GM19023 (cell line): ENCODE results near the gene GNMT.

ENCODE experiments used
- ATAC-seq: cut with Tn5 transposase; IDR thresholded peaks from one replicate; pipeline ENCODE4 v1.9.1; 2021; ENCODE audit warnings: mild to moderate bottlenecking, moderate library complexity; ENCODE audit not compliant: unreplicated experiment

The GNMT gene

DNA sequence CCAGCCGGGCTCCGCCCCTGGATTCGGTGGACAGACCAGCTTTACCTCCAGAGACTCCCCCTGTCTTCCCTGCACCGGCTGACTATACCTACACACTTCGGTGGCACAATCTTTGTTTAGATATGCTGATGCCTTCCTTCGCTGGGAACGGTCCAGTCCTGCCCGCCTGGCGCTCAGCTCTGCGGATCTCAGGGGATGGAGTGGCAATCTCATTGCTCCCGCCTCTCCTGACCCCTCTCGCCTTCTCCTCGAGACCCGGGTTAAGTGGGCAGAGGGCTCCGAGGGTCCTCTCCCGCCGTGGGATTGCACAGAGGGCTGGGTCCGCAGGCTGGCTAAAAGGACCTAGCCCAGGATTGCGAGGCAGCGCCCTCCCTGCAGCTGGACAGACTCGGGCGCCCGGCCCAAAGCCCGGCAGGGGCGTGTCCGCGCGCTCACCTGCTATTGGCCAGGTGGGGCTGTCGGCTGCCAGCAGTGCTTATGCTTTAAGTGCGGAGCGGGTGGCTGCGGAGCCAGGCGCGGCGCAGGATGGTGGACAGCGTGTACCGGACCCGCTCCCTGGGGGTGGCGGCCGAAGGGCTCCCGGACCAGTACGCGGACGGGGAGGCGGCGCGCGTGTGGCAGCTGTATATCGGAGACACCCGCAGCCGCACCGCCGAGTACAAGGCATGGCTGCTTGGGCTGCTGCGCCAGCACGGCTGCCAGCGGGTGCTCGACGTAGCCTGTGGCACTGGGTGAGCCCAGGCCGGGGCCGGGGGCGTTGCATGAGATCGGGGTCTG, at the start of gene GNMT:
TSS of gene GNMT (plus strand) at position 512 of the 777 bp plus-strand sequence. CDS start at position 526, 14 bp downstream.
- no peak for ATAC-seq

DNA sequence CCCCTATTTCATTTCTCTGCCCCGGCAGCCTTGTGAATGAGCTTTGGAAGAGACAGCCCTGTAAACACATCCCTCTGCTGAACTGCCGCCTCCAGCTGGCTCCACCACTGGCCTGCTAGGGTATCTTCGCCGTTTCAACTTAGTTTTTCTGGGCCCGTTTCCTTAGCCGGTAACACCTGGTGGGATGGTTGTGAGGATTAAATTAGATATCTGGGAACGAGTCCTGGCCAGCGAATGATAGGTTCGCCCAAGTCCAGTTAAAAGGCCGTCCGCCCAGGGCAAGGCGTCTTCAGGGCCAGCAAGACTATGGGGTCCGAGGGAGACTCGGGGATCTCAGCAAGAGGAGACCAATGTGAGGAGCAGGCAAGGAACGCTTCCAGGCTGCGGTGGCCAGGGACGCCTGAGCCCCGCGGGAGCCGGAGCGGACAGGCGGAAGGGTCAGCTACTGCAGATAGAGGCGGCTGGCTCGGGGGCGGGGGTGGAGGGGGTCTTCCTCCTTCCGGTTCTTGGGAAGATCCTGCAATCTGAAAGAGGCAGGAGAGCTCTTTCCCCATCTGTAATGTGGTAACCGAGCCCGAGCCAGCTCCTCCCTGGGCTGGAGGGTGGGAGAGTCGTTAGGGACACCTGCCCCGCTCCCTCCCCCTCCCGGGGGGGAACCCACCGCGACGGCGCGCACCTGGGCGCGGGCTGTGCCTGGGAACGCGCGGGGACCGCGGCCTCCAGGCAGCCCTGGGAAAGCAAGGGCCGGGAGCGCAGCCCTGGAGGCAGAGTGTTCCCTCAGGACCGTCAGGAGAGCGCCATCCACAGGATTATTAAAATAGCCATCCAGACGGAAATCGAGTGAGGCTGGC, 49.2 kb upstream of the GNMT start:
- no peak for ATAC-seq

- ATAC-seq, result no peak
Measured at GRCh38 chr6:42914546-42914945, 46.0 kb upstream of the GNMT start.

DNA sequence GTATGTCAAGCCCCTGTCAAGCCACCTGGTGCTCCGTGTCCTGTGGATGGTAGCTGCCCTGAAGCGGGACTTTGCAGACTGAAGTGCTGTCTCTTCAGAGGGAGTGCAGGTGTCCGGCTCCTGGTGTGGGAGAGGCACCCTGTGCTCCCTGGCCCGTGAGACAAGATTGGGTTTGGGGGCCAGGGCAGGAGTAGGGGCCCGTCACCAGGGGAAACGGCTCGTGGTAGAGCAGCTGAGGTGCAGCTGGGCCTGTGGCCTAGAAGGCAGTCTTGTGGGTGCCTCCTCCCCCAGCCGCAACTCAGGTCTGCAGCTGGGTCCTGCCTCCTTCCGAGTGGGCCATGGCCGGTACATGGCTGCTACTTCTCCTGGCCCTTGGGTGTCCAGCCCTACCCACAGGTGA, 44.8 kb upstream of the GNMT start, which contains the start of gene PTCRA:
TSS of gene PTCRA (plus strand) at position 322 of the 400 bp plus-strand sequence. CDS start at position 339, 17 bp downstream.
- ATAC-seq, result peak; percentile 48

DNA sequence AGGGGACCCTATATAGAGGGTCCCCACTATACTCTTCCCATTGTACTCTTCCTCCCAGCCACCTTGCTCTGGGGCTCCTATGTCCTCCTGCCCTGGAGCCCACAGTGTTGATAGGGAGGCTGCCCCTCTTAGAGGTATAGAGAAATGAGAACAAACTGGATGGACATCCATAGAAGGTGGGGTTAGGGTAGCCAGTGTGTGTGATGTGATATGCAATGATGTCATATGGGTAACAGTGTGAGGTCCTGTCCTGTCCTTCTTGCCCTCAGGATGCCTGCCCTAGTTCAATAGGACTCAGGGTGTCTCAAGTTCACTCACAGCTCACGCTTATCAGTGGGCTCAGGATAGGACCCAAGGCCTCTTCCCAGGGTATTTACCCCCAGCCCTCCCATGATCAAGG, 44.3 kb upstream of the GNMT start:
- no peak for ATAC-seq

GRCh38 chr6:42921801-42922200, 38.8 kb upstream of the GNMT start:
- ATAC-seq, result no peak

DNA sequence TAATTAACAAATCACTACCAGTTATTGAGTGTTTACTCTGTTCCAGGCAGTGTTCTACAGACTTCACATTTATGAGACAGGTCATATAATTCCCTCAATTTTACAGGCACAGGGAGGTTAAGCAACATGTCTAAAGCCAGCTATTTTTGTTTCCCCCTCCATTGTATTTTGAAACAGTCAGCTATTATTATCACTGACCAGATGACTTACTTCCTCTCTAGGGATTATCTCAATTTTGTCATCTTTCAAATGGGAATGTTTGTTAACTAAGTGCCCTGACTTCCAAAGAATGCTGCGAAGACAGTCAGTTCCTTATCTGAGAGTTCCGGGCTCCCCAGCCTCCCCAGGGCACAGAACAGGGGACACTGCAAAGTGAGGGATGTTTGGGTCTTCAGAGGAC, 36.9 kb upstream of the GNMT start:
- ATAC-seq, result no peak

DNA sequence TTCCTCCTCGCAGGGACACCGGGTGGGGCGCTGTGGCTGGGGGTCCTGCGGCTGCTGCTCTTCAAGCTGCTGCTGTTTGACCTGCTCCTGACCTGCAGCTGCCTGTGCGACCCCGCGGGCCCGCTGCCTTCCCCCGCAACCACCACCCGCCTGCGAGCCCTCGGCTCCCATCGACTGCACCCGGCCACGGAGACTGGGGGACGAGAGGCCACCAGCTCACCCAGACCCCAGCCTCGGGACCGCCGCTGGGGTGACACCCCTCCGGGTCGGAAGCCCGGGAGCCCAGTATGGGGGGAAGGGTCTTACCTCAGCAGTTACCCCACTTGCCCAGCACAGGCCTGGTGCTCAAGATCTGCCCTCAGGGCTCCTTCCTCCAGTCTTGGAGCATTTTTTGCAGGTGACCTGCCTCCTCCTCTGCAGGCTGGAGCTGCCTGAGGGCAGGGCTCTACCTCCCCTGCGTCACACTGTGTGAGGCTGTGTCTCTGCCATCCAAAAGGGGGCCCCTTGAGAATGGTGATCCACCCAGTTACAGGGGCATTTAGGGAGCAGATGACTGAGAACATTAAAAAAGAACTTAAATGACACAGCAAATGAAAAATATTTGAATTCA, 35.2 kb upstream of the GNMT start:
- no peak for ATAC-seq

- ATAC-seq, result peak; percentile 76
Measured at GRCh38 chr6:42928986-42929820, 31.4 kb upstream of the GNMT start, which contains the start of gene CNPY3. Gene CNPY3, plus strand, starts transcription at chr6:42929480. Its CDS starts 91 bp downstream, at chr6:42929571.

DNA sequence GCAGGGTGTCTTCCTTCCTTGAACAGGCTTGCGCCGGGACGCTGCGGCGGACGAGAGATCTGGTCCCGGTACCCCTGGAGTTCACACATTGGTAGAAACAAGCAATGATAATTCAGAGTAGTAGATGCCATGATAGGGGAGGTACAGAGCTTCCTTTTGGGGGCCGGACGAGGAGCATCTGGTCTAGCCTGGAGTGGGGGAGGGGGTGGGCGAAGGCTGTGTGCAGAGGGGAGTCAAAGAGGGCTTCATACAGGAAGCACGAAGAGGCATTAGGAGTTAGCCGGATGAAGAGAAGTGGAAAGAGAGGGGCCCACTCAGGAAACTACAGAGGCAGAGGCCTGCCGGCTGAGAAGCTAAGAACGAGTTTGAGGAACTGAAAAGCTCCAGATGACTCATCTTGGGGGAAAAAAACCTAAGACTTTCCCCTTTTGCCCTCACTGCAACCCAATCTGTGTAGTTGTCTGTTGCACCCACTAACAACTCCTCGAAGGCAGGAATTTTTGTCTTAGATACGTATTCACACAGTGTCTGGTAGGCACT, 30.7 kb upstream of the GNMT start:
- ATAC-seq, result peak; percentile 41

- ATAC-seq, result no peak
Measured at GRCh38 chr6:42932412-42932811, 28.1 kb upstream of the GNMT start.

- no peak for ATAC-seq
Measured at GRCh38 chr6:42933205-42933604, 27.3 kb upstream of the GNMT start.

DNA sequence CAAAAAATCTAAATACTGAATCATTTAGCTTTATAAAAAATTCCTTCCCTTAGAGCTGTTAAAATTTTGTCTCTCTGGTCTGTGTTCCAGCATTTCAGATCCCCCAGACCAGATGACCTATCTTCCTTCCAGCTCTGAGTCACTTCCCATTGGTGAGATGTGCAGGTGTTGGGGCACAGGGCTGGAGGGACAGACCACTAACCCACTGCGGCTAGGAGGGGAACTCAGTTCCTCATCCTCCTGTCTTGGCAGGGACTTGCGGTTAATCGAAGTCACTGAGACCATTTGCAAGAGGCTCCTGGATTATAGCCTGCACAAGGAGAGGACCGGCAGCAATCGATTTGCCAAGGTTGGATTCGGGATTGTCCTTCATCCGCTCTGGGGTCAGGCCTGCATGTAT, 25.2 kb upstream of the GNMT start:
- ATAC-seq, result no peak

DNA sequence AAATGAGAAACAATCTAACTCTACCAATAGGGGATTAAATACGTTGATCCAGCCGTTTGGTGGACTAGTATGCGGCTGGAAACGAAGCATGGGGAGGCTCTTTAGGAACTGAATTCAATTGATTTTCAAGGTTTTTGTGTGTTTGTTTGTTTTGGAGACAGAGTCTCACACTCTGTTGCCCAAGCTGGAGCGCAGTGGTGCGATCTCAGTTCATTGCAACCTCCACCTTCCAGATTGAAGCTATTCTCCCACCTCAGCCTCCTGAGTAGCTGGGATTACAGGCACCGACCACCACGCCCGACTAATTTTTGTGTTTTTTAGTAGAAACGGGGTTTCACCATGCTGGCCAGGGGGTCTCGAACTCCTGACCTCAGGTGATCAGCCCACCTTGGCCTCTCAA, 24.2 kb upstream of the GNMT start:
- no peak for ATAC-seq

DNA sequence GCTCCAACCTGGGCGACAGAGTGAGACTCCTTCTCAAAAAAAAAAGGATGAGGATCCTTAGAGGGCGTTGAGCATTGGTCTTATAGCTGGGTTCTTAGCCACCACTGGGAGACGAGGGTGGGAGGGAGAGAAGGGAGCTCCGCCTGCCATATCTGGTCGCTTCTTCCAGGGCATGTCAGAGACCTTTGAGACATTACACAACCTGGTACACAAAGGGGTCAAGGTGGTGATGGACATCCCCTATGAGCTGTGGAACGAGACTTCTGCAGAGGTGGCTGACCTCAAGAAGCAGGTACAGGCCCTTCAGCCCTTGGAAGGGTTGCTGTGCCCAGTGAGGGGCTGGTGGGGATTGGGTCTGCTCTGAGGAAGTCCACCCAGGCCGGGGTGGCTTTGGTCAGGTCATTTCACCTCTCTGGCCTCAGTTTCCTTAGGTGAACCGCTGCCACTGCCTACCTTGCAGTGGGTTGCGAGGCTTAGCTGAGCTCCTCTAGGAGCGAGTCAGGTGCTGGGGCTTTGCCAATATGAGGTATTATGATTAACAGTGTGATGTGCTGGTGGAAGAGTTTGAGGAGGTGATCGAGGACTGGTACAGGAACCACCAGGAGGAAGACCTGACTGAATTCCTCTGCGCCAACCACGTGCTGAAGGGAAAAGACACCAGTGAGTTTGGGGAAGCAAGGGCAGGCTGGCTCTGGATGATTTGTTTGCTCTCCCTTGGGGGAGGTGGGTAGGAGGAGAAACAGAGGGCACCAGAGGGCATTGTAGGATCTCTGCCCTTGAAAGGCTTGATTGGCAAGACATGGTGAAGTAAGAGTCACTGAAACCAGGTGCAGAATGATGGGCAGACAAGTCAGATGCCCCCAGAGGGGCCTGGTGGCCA, 22.8 kb upstream of the GNMT start:
- no peak for ATAC-seq

- no peak for ATAC-seq
Measured at GRCh38 chr6:42938428-42938796, 22.1 kb upstream of the GNMT start.

GRCh38 chr6:42938987-42939809, 21.4 kb upstream of the GNMT start:
- no peak for ATAC-seq

DNA sequence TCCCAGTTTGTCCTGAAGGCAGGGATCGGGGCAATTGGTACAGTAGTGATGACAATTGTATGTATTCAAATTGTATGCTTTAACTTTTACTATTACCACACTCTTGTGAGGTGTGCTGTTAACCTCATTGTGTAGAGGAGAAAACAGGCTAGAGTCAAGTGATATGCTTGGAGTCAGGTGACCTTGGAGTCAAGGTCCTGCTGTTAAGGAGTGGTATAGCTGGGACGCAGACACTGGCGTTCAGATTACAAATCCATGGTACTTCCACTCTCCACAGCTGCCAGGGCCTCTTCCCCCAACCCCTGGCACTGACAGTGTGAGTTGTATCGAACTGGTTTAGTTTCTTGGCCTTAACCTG, 20.8 kb upstream of the GNMT start:
- ATAC-seq, result no peak
